OCI-LY7 (cell line): ENCODE measurements around the gene MGMT. TPM values are rescaled to one million over a fixed set of nuclear protein-coding genes. Genes with fewer than 3 reads are reported as not detected.

Source experiments
- BruUV-seq: library from RNA; stranded (reverse); fragments of 400-500 nt; replicated peaks from 2 replicates; lab custom pipeline; 2021; lab: Mats Ljungman, UMichigan
- CTCF ChIA-PET: fragments of 300-600 bp; sonication (Branson Sonifier 250); formaldehyde crosslinking; loops from one replicate; lab custom pipeline; 2022; ENCODE audit warnings: antibody characterized with exemption; ENCODE audit not compliant: unreplicated experiment; lab: Charles Lee
- POLR2A ChIA-PET: fragments of 300-600 bp; sonication (Branson Sonifier 250); formaldehyde crosslinking; loops from one replicate; lab custom pipeline; 2022; ENCODE audit warnings: antibody characterized with exemption; lab: Charles Lee
- DNase-seq: peaks from one replicate; pipeline ENCODE4 v3.0.0-alpha.2; 2015; ENCODE audit warnings: low spot score
- H2AFZ ChIP-seq: fragments of 200-600 bp; sonication (generic), shearing (Covaris generic); 2 replicates; pipeline ENCODE4 v1.6.1; 2014; ENCODE audit warnings: mild to moderate bottlenecking, antibody characterized with exemption, low read length, moderate library complexity
- H3K27ac ChIP-seq: fragments of 200-600 bp; sonication (generic); 2 replicates; pipeline ENCODE4 v1.5.1; 2014; ENCODE audit warnings: mixed run types, low read depth, mild to moderate bottlenecking, moderate library complexity, low read length, inconsistent platforms; ENCODE audit not compliant: poor library complexity, severe bottlenecking
- H3K36me3 ChIP-seq: fragments of 200-600 bp; sonication (generic); 2 replicates; pipeline ENCODE4 v1.6.1; 2014; ENCODE audit warnings: mild to moderate bottlenecking, antibody characterized with exemption, low read length, moderate library complexity, mixed read lengths; ENCODE audit not compliant: insufficient read depth
- H3K4me1 ChIP-seq: fragments of 200-600 bp; sonication (generic); 2 replicates; pipeline ENCODE4 v1.5.1; 2014; ENCODE audit warnings: mild to moderate bottlenecking, low read length; ENCODE audit not compliant: insufficient read depth, poor library complexity, severe bottlenecking
- H3K4me2 ChIP-seq: fragments of 200-600 bp; sonication (generic); 2 replicates; pipeline ENCODE4 v1.6.1; 2014; ENCODE audit warnings: mild to moderate bottlenecking, low read length
- H3K4me3 ChIP-seq: fragments of 200-600 bp; sonication (generic); 2 replicates; pipeline ENCODE4 v1.5.1; 2014; ENCODE audit warnings: mild to moderate bottlenecking, low read depth, low read length; ENCODE audit not compliant: poor library complexity, severe bottlenecking
- H3K79me2 ChIP-seq: fragments of 200-600 bp; sonication (generic); 2 replicates; pipeline ENCODE4 v1.6.1; 2016; ENCODE audit warnings: low read depth, mild to moderate bottlenecking, low read length, moderate library complexity, mixed read lengths; ENCODE audit not compliant: insufficient read depth
- H3K9me2 ChIP-seq: fragments of 200-600 bp; sonication (generic); 2 replicates; pipeline ENCODE4 v1.6.1; 2016; ENCODE audit warnings: mild to moderate bottlenecking, low read length, mixed read lengths; ENCODE audit not compliant: insufficient read depth
- H3K9me3 ChIP-seq: fragments of 200-600 bp; sonication (generic); 2 replicates; pipeline ENCODE4 v1.6.1; 2014; ENCODE audit warnings: mild to moderate bottlenecking, mixed run types, low read length, mixed read lengths
- H4K20me1 ChIP-seq: fragments of 200-600 bp; sonication (generic); 2 replicates; pipeline ENCODE4 v1.6.1; 2014; ENCODE audit warnings: mild to moderate bottlenecking, antibody characterized with exemption, low read length, moderate library complexity, mixed read lengths; ENCODE audit not compliant: insufficient read depth
- EZH2phosphoT487 ChIP-seq: fragments of 200-600 bp; sonication (generic); IDR thresholded peaks from 2 replicates; pipeline ENCODE4 v1.6.1; 2018; ENCODE audit warnings: low read depth, borderline replicate concordance, mild to moderate bottlenecking, mixed run types, antibody characterized with exemption, low read length, moderate library complexity, mixed read lengths
- intact Hi-C: fragments of 100-400 bp; cut with micrococcal nuclease; formaldehyde crosslinking; loops from one replicate; pipeline ENCODE4 v1.10.0; 2022; ENCODE audit not compliant: unreplicated experiment
- total RNA-seq, 2 experiments: library from RNA; depleted of rRNA in 1 of 2; stranded (reverse); fragments of >200 nt in 1 of 2; shearing (Covaris generic) in 1 of 2; gene quantifications; 2 replicates each; pipeline ENCODE4 v1.2.3, GENCODE V29; 2014 to 2022
- TF ChIP-seq, protein P1 (sequence below): fragments of 200-600 bp; sonication (generic); conservative IDR thresholded peaks from 2 replicates; pipeline ENCODE4 v1.5.1; 2014; ENCODE audit warnings: mild to moderate bottlenecking, antibody characterized with exemption, low read length, moderate library complexity, mixed read lengths

The MGMT gene
- total RNA-seq, 2 experiments from 2014 or later: 19.7 to 25.0 TPM

DNA sequence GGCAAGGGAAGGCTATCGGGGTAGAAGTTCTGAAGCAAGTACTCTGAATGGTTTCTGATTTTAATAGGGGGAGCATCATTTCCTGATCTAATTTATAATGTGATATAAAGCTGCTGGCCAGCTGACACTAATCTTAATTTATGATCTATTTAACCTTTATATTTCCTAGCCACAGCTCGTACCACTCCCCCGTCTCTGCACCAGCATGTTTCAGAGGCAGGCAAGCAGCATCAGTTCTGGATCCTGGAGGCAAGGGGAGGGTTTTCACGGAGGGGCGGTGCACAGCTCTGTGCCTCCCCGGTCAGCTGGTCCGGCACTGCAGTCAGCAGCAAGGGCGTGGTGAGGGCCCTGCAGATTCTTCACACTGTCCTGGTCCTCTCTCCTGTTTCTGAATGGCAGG lies 30.0 kb downstream of the MGMT start:
- Histone ChIP-seq H3K4me3 (no peak overlapping the region), H3K4me1 (no peaks in the 10 kb centered on the region), H3K4me2 (no peak overlapping the region), H3K36me3 (no peaks in the 10 kb centered on the region), H2AFZ (no peak overlapping the region), H4K20me1 (no peaks in the 10 kb centered on the region), H3K9me2 (no peaks in the 10 kb centered on the region), H3K27ac (no peak overlapping the region), H3K79me2 (no peaks in the 10 kb centered on the region), H3K9me3 (peaks cover 1% of the 10 kb centered on the region; the same call in 1 of the 2 replicates)
- TF ChIP-seq EZH2phosphoT487: no peak
- TF ChIP-seq, protein P1, sequence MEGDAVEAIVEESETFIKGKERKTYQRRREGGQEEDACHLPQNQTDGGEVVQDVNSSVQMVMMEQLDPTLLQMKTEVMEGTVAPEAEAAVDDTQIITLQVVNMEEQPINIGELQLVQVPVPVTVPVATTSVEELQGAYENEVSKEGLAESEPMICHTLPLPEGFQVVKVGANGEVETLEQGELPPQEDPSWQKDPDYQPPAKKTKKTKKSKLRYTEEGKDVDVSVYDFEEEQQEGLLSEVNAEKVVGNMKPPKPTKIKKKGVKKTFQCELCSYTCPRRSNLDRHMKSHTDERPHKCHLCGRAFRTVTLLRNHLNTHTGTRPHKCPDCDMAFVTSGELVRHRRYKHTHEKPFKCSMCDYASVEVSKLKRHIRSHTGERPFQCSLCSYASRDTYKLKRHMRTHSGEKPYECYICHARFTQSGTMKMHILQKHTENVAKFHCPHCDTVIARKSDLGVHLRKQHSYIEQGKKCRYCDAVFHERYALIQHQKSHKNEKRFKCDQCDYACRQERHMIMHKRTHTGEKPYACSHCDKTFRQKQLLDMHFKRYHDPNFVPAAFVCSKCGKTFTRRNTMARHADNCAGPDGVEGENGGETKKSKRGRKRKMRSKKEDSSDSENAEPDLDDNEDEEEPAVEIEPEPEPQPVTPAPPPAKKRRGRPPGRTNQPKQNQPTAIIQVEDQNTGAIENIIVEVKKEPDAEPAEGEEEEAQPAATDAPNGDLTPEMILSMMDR: no peak
- POLR2A ChIA-PET: no interaction called here
- no peak for DNase-seq
- CTCF ChIA-PET: no interaction called here
- no TSS peak for BruUV-seq
- intact Hi-C loops: no loop called here

DNA sequence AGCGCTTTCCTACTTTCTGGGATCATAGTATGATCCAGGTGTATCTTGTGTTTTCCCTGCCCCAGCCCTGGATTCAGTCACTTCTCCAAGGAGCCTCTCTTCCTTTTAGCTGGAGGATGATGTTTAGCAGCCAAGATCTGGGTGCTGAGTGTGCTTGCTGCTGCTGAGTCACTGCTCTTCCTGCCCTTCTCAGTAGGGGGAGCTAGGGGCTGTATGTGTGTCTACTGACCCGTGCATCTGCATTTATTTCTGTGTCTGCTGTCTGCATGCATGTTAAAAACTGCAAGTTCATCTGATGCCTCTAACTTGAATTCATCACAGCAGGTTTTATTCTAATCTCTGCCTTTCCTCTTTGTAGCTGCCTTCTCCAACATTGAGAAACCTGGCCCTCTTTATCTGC lies 31.6 kb downstream of the MGMT start:
- ChIA-PET POLR2A (interaction anchor here (1.1 kb wide), 1 partner anchor 8 kb away, joined by 3 read pairs; no protein-coding TSS in a partner anchor), CTCF (no interaction called here)
- H3K9me2 ChIP-seq: no peaks in the 10 kb centered on the region
- H3K4me2 ChIP-seq: no peak overlapping the region
- TF ChIP-seq, protein P1: peak; percentile 47
- no peak for TF ChIP-seq EZH2phosphoT487
- DNase-seq: no peak
- H4K20me1 ChIP-seq: no peaks in the 10 kb centered on the region
- H3K36me3 ChIP-seq: no peaks in the 10 kb centered on the region
- no TSS peak for BruUV-seq
- no peak overlapping the region for H2AFZ ChIP-seq
- no peaks in the 10 kb centered on the region for H3K4me1 ChIP-seq
- no peaks in the 10 kb centered on the region; the same call in 1 of the 2 replicates for H3K9me3 ChIP-seq
- H3K4me3 ChIP-seq: no peak overlapping the region
- H3K27ac ChIP-seq: no peak overlapping the region
- intact Hi-C loops: no loop called here
- H3K79me2 ChIP-seq: no peaks in the 10 kb centered on the region

DNA sequence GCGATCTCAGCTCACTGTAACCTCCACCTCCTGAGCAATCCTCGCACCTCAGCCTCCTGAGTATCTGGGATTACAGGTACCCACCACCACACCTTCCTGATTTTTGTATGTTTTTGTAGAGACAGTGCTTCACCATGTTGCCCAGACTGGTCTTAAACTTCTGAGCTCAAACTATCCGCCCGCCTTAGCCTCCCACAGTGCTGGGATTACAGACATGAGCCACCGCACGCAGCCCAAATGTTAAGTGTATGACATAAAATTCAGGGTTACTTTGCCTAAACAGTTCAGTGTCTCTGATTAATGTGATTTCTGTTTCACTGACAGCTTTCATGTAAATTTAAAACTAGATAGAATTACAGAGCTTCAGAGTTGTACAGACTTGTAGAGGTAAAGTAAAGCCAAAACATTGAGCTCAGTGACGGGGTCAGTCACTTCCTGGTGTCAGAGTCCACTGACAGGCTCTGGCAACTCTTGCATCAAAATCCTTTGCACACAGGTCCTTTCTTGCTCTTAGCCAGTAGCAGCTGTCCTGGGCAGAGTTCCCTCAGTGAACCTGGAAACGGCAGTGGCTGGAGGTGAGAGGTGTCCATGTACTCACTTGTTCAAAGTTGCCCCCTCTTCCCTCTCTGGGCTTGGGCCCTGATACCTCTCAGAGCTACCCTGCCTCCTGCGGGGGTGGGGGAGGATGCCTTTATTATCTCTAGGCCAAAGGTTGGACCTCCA lies 33.7 kb downstream of the MGMT start:
- Histone ChIP-seq H3K9me3 (no peaks in the 10 kb centered on the region), H3K4me3 (no peak overlapping the region), H3K4me2 (no peak overlapping the region), H3K36me3 (no peaks in the 10 kb centered on the region), H2AFZ (no peak overlapping the region), H3K4me1 (no peaks in the 10 kb centered on the region), H3K9me2 (no peaks in the 10 kb centered on the region), H3K79me2 (no peaks in the 10 kb centered on the region), H3K27ac (no peak overlapping the region), H4K20me1 (no peaks in the 10 kb centered on the region)
- ChIA-PET CTCF (no interaction called here), POLR2A (no interaction called here)
- no peak for TF ChIP-seq EZH2phosphoT487
- TF ChIP-seq, protein P1: no peak
- intact Hi-C loops: no loop called here
- BruUV-seq: no TSS peak
- no peak for DNase-seq
